ENCODE data around the gene NPTN. TPM values are rescaled to one million over a fixed set of nuclear protein-coding genes. Genes with fewer than 3 reads are reported as not detected.

Gene NPTN
- polyA plus RNA-seq, 2 of the 4 experiments (the other 2 are of a cell fraction) = 150 to 201 TPM

DNA sequence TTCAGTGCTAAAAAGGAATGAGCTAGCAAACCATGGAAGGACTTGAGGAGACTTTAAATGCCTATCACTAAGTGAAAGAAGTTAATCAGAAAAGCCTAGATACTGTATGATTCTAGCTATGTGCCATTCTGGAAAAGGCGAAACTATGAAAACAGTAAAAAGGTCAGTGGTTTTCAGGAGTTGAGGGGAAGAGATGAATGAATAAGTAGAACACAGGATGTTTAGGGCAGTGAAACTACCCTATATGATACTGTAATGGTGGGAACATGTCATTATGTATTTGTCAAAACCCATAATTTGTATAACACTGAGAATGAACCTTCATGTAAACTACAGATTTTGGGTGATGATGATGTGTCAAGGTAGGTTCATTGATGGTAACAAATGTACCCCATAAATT is 41.4 kb upstream of the NPTN start (continued):
- TF ChIP-seq, protein P1, sequence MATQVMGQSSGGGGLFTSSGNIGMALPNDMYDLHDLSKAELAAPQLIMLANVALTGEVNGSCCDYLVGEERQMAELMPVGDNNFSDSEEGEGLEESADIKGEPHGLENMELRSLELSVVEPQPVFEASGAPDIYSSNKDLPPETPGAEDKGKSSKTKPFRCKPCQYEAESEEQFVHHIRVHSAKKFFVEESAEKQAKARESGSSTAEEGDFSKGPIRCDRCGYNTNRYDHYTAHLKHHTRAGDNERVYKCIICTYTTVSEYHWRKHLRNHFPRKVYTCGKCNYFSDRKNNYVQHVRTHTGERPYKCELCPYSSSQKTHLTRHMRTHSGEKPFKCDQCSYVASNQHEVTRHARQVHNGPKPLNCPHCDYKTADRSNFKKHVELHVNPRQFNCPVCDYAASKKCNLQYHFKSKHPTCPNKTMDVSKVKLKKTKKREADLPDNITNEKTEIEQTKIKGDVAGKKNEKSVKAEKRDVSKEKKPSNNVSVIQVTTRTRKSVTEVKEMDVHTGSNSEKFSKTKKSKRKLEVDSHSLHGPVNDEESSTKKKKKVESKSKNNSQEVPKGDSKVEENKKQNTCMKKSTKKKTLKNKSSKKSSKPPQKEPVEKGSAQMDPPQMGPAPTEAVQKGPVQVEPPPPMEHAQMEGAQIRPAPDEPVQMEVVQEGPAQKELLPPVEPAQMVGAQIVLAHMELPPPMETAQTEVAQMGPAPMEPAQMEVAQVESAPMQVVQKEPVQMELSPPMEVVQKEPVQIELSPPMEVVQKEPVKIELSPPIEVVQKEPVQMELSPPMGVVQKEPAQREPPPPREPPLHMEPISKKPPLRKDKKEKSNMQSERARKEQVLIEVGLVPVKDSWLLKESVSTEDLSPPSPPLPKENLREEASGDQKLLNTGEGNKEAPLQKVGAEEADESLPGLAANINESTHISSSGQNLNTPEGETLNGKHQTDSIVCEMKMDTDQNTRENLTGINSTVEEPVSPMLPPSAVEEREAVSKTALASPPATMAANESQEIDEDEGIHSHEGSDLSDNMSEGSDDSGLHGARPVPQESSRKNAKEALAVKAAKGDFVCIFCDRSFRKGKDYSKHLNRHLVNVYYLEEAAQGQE (IDR thresholded peaks at IDR 0.05) = no peak
- TF ChIP-seq CEBPB (IDR thresholded peaks at IDR 0.05) (no peak), BHLHE40 (IDR thresholded peaks at IDR 0.05; ENCODE audit: low read depth, low read length) (no peak), MAFK (IDR thresholded peaks at IDR 0.05; ENCODE audit: partially characterized antibody) (no peak), JUNB (IDR thresholded peaks at IDR 0.05) (no peak), HOXA7 (CRISPR knock-in tag; IDR thresholded peaks at IDR 0.05) (no peak), NPAS2 (CRISPR knock-in tag; IDR thresholded peaks at IDR 0.05; ENCODE audit: borderline replicate concordance) (no peak), KDM5A (IDR thresholded peaks at IDR 0.05) (no peak)

DNA sequence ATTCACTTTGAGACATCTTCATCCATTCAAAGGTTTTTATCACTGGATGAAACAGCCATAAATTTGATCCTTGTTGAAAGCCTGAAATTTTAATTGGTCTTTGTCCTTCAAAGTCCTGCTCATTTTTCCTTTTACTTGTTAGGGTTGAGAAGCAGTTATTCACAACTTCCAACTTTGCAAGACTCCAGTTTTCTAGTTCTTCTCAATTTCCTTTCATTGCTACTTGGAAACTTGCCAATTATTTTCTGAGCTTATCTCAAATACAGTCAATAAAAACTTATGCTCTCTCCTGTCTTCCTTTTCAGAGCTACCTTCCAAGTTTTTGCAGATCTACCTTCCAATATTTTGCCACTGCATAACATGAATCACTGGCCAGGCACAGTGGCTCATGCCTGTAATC is 27.3 kb upstream of the NPTN start:
- H3K4me1 ChIP-seq = no peaks in the 10 kb centered on the region
- no peaks in the 10 kb centered on the region for H3K9me3 ChIP-seq
- no peak overlapping the region for H3K27ac ChIP-seq
- no peak for DNase-seq (ENCODE audit: low read depth in 1 of 2, low spot score in 1 of 2)
- ATAC-seq = no peak
- ChIA-PET POLR2A (no interaction called here), CTCF (interaction anchor here (1.5 to 3.1 kb wide), 2 partner anchors 17 to 24 kb away, joined by 4 to 14 read pairs; no protein-coding TSS in a partner anchor)
- no peak for FAIRE-seq
- no peak for TF ChIP-seq EHMT2 (IDR thresholded peaks at IDR 0.05; ENCODE audit: low read depth)
- TF ChIP-seq, protein P2, sequence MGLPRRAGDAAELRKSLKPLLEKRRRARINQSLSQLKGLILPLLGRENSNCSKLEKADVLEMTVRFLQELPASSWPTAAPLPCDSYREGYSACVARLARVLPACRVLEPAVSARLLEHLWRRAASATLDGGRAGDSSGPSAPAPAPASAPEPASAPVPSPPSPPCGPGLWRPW (IDR thresholded peaks at IDR 0.05) = no peak
- TF ChIP-seq, protein P3, sequence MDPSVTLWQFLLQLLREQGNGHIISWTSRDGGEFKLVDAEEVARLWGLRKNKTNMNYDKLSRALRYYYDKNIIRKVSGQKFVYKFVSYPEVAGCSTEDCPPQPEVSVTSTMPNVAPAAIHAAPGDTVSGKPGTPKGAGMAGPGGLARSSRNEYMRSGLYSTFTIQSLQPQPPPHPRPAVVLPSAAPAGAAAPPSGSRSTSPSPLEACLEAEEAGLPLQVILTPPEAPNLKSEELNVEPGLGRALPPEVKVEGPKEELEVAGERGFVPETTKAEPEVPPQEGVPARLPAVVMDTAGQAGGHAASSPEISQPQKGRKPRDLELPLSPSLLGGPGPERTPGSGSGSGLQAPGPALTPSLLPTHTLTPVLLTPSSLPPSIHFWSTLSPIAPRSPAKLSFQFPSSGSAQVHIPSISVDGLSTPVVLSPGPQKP (IDR thresholded peaks at IDR 0.05; ENCODE audit: low read depth, low read length) = no peak
- TF ChIP-seq HOXB13 (CRISPR knock-in tag; IDR thresholded peaks at IDR 0.05; ENCODE audit: low read depth) = no peak
- TF ChIP-seq, protein P4, sequence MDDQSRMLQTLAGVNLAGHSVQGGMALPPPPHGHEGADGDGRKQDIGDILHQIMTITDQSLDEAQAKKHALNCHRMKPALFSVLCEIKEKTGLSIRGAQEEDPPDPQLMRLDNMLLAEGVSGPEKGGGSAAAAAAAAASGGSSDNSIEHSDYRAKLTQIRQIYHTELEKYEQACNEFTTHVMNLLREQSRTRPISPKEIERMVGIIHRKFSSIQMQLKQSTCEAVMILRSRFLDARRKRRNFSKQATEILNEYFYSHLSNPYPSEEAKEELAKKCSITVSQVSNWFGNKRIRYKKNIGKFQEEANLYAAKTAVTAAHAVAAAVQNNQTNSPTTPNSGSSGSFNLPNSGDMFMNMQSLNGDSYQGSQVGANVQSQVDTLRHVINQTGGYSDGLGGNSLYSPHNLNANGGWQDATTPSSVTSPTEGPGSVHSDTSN (IDR thresholded peaks at IDR 0.05) = no peak
- H3K4me3 ChIP-seq = no peak overlapping the region
- H3K4me2 ChIP-seq = no peak overlapping the region

DNA sequence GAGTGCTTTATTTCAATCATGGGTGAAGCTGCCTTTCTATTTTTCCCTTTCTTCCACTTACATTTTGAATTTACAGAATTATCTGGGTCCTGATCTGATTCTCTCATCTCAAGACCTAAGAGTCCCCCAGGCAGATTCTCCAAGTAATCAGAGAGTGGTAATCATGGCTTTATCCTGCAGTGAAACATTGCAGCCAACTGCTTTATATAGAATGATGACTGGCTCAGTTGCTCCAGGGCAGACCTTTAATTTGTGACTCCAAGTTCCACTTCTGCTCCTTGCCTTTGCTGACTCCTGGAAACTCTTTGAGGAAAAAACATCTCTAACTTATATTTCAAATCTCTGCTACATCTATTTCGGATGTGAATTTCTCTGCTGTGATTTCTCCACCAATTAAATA is 25.5 kb upstream of the NPTN start:
- 5% methylated on average over 1 of the region's 1 CpG for WGBS (ENCODE audit: missing lambda C conversion rate)
- CTCF ChIA-PET = interaction anchor here (3.1 kb wide), 1 partner anchor 22 kb away, joined by 10 read pairs; no protein-coding TSS in a partner anchor
- Histone ChIP-seq H3K4me2 (no peak overlapping the region), H3K9me3 (no peaks in the 10 kb centered on the region), H3K27ac (no peak overlapping the region), H3K4me3 (no peak overlapping the region), H3K4me1 (no peaks in the 10 kb centered on the region)
- POLR2A ChIA-PET = no interaction called here
- TF ChIP-seq CBX2 (IDR thresholded peaks at IDR 0.05; ENCODE audit: borderline replicate concordance, low read depth) (no peak), EHF (CRISPR knock-in tag; IDR thresholded peaks at IDR 0.05) (no peak), RCOR1 (IDR thresholded peaks at IDR 0.05; ENCODE audit: low read depth, low read length) (no peak), NR3C1 (IDR thresholded peaks at IDR 0.05) (no peak), TP53 (CRISPR knock-in tag; IDR thresholded peaks at IDR 0.05) (no peak), HOXB13 (CRISPR knock-in tag; IDR thresholded peaks at IDR 0.05; ENCODE audit: low read depth) (no peak), HOXB5 (CRISPR knock-in tag; IDR thresholded peaks at IDR 0.05) (no peak), MAZ (IDR thresholded peaks at IDR 0.05; ENCODE audit: borderline replicate concordance, low read depth, low read length) (no peak), ZFP36 (IDR thresholded peaks at IDR 0.05; ENCODE audit: borderline replicate concordance, partially characterized antibody) (no peak), EP300 (IDR thresholded peaks at IDR 0.05) (no peak), GATA3 (IDR thresholded peaks at IDR 0.05; ENCODE audit: borderline replicate concordance) (no peak), POLR2AphosphoS2 (conservative IDR thresholded peaks at IDR 0.05; ENCODE audit: low read length) (no peak), CHD2 (IDR thresholded peaks at IDR 0.05; ENCODE audit: low read length, partially characterized antibody) (no peak), HOXA7 (CRISPR knock-in tag; IDR thresholded peaks at IDR 0.05) (no peak)
- TF ChIP-seq, protein P5, sequence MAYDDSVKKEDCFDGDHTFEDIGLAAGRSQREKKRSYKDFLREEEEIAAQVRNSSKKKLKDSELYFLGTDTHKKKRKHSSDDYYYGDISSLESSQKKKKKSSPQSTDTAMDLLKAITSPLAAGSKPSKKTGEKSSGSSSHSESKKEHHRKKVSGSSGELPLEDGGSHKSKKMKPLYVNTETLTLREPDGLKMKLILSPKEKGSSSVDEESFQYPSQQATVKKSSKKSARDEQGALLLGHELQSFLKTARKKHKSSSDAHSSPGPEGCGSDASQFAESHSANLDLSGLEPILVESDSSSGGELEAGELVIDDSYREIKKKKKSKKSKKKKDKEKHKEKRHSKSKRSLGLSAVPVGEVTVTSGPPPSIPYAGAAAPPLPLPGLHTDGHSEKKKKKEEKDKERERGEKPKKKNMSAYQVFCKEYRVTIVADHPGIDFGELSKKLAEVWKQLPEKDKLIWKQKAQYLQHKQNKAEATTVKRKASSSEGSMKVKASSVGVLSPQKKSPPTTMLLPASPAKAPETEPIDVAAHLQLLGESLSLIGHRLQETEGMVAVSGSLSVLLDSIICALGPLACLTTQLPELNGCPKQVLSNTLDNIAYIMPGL (CRISPR knock-in tag; IDR thresholded peaks at IDR 0.05; ENCODE audit: borderline replicate concordance) = no peak
- TF ChIP-seq, protein P6, sequence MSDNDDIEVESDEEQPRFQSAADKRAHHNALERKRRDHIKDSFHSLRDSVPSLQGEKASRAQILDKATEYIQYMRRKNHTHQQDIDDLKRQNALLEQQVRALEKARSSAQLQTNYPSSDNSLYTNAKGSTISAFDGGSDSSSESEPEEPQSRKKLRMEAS (IDR thresholded peaks at IDR 0.05) = no peak
- TF ChIP-seq, protein P7, sequence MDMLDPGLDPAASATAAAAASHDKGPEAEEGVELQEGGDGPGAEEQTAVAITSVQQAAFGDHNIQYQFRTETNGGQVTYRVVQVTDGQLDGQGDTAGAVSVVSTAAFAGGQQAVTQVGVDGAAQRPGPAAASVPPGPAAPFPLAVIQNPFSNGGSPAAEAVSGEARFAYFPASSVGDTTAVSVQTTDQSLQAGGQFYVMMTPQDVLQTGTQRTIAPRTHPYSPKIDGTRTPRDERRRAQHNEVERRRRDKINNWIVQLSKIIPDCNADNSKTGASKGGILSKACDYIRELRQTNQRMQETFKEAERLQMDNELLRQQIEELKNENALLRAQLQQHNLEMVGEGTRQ (IDR thresholded peaks at IDR 0.05) = no peak
- DNase-seq (ENCODE audit: low read depth in 1 of 2, low spot score in 1 of 2) (no peak), ATAC-seq (no peak), FAIRE-seq (no peak)

All from A549 (cell line).